Measurements from ENCODE around the gene KRTAP4-16.
"Not testable (repeated sequence)": the region's sequence is repeated elsewhere in the genome, so short reads cannot be mapped to it uniquely, and the experiment has no call there.

The KRTAP4-16 gene

GRCh38 chr17:41145261-41145660, 43.3 kb upstream of the KRTAP4-16 start:
- no peaks in the 10 kb centered on the region for H3K36me3 Mint-ChIP-seq (ENCODE audit: low read depth)
- H3K4me3 Mint-ChIP-seq, result no peak overlapping the region
- no peak for TF ChIP-seq CTCF (IDR thresholded peaks at IDR 0.05; ENCODE audit: unreplicated experiment in 3 of 3)
- H3K27ac Mint-ChIP-seq, result no peak overlapping the region
- no peaks in the 10 kb centered on the region for H3K4me1 Mint-ChIP-seq
- H3K27me3 Mint-ChIP-seq (ENCODE audit: low read depth), result peaks cover 17% of the 10 kb centered on the region
- peaks cover 32% of the 10 kb centered on the region for H3K9me3 Mint-ChIP-seq

DNA sequence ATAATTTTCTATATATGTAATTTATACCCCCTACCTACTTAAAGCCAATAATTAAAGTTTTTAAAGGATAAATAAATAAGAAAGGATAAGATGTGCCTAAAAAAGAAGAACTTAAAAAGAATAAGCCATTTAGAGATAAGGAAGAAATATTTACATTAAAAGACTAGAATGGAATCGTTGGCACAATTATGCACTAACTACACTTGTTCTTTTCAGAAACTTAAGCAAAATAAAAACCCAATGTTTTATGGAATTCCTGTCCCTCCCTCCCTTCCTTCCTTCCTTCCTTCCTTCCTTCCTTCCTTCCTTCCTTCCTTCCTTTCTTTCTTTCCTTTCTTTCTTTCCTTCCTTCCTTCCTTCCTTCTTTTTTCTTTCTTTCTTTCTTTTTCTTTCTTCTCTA, 42.8 kb upstream of the KRTAP4-16 start:
- Mint-ChIP-seq H3K27ac (no peak overlapping the region), H3K4me1 (no peaks in the 10 kb centered on the region), H3K4me3 (no peak overlapping the region), H3K36me3 (ENCODE audit: low read depth) (peaks cover under 1% of the 10 kb centered on the region), H3K9me3 (peaks cover 32% of the 10 kb centered on the region), H3K27me3 (ENCODE audit: low read depth) (peaks cover 17% of the 10 kb centered on the region)
- TF ChIP-seq CTCF (IDR thresholded peaks at IDR 0.05; ENCODE audit: unreplicated experiment in 3 of 3), result no peak

- no peaks in the 10 kb centered on the region for H3K4me1 Mint-ChIP-seq
- TF ChIP-seq CTCF (IDR thresholded peaks at IDR 0.05; ENCODE audit: unreplicated experiment in 3 of 3), result no peak
- H3K4me3 Mint-ChIP-seq, result no peak overlapping the region
- H3K27ac Mint-ChIP-seq, result no peak overlapping the region
- H3K36me3 Mint-ChIP-seq (ENCODE audit: low read depth), result peaks cover 4% of the 10 kb centered on the region
- H3K9me3 Mint-ChIP-seq, result peaks cover 44% of the 10 kb centered on the region
- peaks cover 4% of the 10 kb centered on the region for H3K27me3 Mint-ChIP-seq (ENCODE audit: low read depth)
Measured at GRCh38 chr17:41141361-41141760, 39.4 kb upstream of the KRTAP4-16 start.

GRCh38 chr17:41140360-41141131, 38.5 kb upstream of the KRTAP4-16 start, which contains the start of gene KRTAP4-6:
Gene KRTAP4-6 (minus strand): TSS chr17:41140544. CDS start chr17:41140487, 57 bp downstream.
- Mint-ChIP-seq H3K4me1 (no peaks in the 10 kb centered on the region), H3K36me3 (ENCODE audit: low read depth) (peaks cover 4% of the 10 kb centered on the region), H3K27ac (no peak within 1 kb of the TSS), H3K27me3 (ENCODE audit: low read depth) (peaks cover 7% of the 10 kb centered on the region), H3K9me3 (peaks cover 44% of the 10 kb centered on the region), H3K4me3 (no peak within 1 kb of the TSS)
- TF ChIP-seq CTCF (IDR thresholded peaks at IDR 0.05; ENCODE audit: unreplicated experiment in 3 of 3), result no peak

GRCh38 chr17:41139865-41140264, 37.9 kb upstream of the KRTAP4-16 start:
- not testable (repeated sequence) for H3K4me1 Mint-ChIP-seq; H3K27me3 Mint-ChIP-seq (ENCODE audit: low read depth); H3K4me3 Mint-ChIP-seq; H3K36me3 Mint-ChIP-seq (ENCODE audit: low read depth); H3K27ac Mint-ChIP-seq
- peaks cover 40% of the 10 kb centered on the region for H3K9me3 Mint-ChIP-seq

- no peak overlapping the region for H3K27ac Mint-ChIP-seq
- H3K27me3 Mint-ChIP-seq (ENCODE audit: low read depth), result peaks cover 7% of the 10 kb centered on the region
- H3K36me3 Mint-ChIP-seq (ENCODE audit: low read depth), result no peaks in the 10 kb centered on the region
- peaks cover 9% of the 10 kb centered on the region for H3K9me3 Mint-ChIP-seq
- no peaks in the 10 kb centered on the region for H3K4me1 Mint-ChIP-seq
- no peak for TF ChIP-seq CTCF (IDR thresholded peaks at IDR 0.05; ENCODE audit: unreplicated experiment in 3 of 3)
- no peak overlapping the region for H3K4me3 Mint-ChIP-seq
Measured at GRCh38 chr17:41133880-41134735, 32.1 kb upstream of the KRTAP4-16 start.
